A549 (cell line): ENCODE measurements around the gene NMRAL1. TPM values are rescaled to one million over a fixed set of nuclear protein-coding genes. Genes with fewer than 3 reads are reported as not detected.
A peak's percentile ranks its signal among the peaks of the same experiment; 100 is the strongest.

Source experiments
- ATAC-seq, 2 experiments: fragments of 200-7000 bp in 1 of 2; fragments of >200 bp in 1 of 2; cut with Nextera tagmentation in 1 of 2; cut with Tn5 transposase in 1 of 2; 3 replicates each; pipeline versions ENCODE4 v1.8.0 to v1.9.1; 2018 to 2020; ENCODE audit warnings: mild to moderate bottlenecking in 1 of 2, moderate library complexity in 1 of 2
- CTCF ChIA-PET: fragments of 300-600 bp; sonication (Branson Sonifier 250); formaldehyde crosslinking; extraction: SDS; loops from one replicate; lab custom pipeline; 2021; ENCODE audit warnings: antibody characterized with exemption, inconsistent platforms; lab: Yijun Ruan, JAX
- POLR2A ChIA-PET: fragments of 350-600 bp; formaldehyde crosslinking; extraction: SDS; loops from one replicate; lab custom pipeline; 2021; ENCODE audit warnings: antibody characterized with exemption, inconsistent platforms; lab: Yijun Ruan, JAX
- DNase-seq, 2 experiments: peaks; one replicate each; pipeline versions ENCODE4 v3.0.0 to v3.0.0-alpha.2; 2011 to 2016; ENCODE audit warnings: low read depth in 1 of 2, low spot score in 1 of 2
- FAIRE-seq: peaks from 2 replicates; lab custom pipeline; 2011; peaks lifted over from hg19 to GRCh38; lab: Jason Lieb, UNC
- H3K27ac ChIP-seq, 2 experiments: fragments of >200 bp; sonication (Bioruptor Twin); formaldehyde crosslinking; 3 replicates each; pipeline ENCODE4 v1.5.1; 2016 to 2017
- H3K4me1 ChIP-seq: fragments of >200 bp; sonication (Bioruptor Twin); formaldehyde crosslinking; 3 replicates; pipeline ENCODE4 v1.6.1; 2016
- H3K4me2 ChIP-seq: fragments of >200 bp; sonication (Bioruptor Twin); formaldehyde crosslinking; 3 replicates; pipeline ENCODE4 v1.6.1; 2016
- H3K4me3 ChIP-seq: fragments of >200 bp; sonication (Bioruptor Twin); formaldehyde crosslinking; 3 replicates; pipeline ENCODE4 v1.5.1; 2016
- H3K9me3 ChIP-seq: fragments of >200 bp; sonication (Bioruptor Twin); formaldehyde crosslinking; 3 replicates; pipeline ENCODE4 v1.6.1; 2016
- ATOH8 ChIP-seq: fragments of 250-450 bp; sonication (Bioruptor Pico); IDR thresholded peaks from 2 replicates; pipeline ENCODE4 v1.5.0; 2020; ENCODE audit warnings: low read depth, mild to moderate bottlenecking, moderate library complexity
- CBX8 ChIP-seq: fragments of 200-600 bp; sonication (generic); IDR thresholded peaks from 2 replicates; pipeline ENCODE4 v1.6.1; 2016
- CEBPB ChIP-seq, 2 experiments: fragments of >200 bp in 1 of 2; sonication (Bioruptor Twin) in 1 of 2; formaldehyde crosslinking in 1 of 2; IDR thresholded peaks; 2 replicates each; pipeline ENCODE4 v1.6.1; 2012 to 2016
- ELK1 ChIP-seq: fragments of 150-350 bp; IDR thresholded peaks from 2 replicates; pipeline ENCODE4 v1.6.1; 2014; ENCODE audit warnings: low read depth, mild to moderate bottlenecking, low read length
- ESRRA ChIP-seq: fragments of 150-350 bp; IDR thresholded peaks from 2 replicates; pipeline ENCODE4 v1.6.1; 2014; ENCODE audit warnings: mild to moderate bottlenecking, low read length, borderline replicate concordance
- FOSB ChIP-seq: fragments of 250-450 bp; sonication (Bioruptor Pico); IDR thresholded peaks from 2 replicates; pipeline ENCODE4 v1.5.0; 2020; ENCODE audit warnings: mild to moderate bottlenecking, moderate library complexity
- HDAC2 ChIP-seq: fragments of 200-600 bp; sonication (generic); IDR thresholded peaks from 2 replicates; pipeline ENCODE4 v1.6.1; 2016
- HMGXB4 ChIP-seq: fragments of 250-450 bp; sonication (Bioruptor Pico); IDR thresholded peaks from 2 replicates; pipeline ENCODE4 v1.5.0; 2021; ENCODE audit warnings: mild to moderate bottlenecking, moderate library complexity, borderline replicate concordance
- HOXB13 ChIP-seq: fragments of 250-450 bp; sonication (Bioruptor Pico); IDR thresholded peaks from 2 replicates; pipeline ENCODE4 v1.5.0; 2020; ENCODE audit warnings: low read depth, mild to moderate bottlenecking, moderate library complexity
- KDM1A ChIP-seq: fragments of 200-600 bp; sonication (generic); IDR thresholded peaks from 2 replicates; pipeline ENCODE4 v1.6.1; 2016; ENCODE audit warnings: low read depth, mild to moderate bottlenecking
- MAFK ChIP-seq: fragments of 450-650 bp; IDR thresholded peaks from 2 replicates; pipeline ENCODE4 v1.6.1; 2014; ENCODE audit not compliant: partially characterized antibody
- MAZ ChIP-seq: fragments of 150-350 bp; IDR thresholded peaks from 2 replicates; pipeline ENCODE4 v1.6.1; 2014; ENCODE audit warnings: antibody characterized with exemption, low read depth, low read length, borderline replicate concordance
- PBX3 ChIP-seq: IDR thresholded peaks from 2 replicates; pipeline ENCODE4 v1.6.1; 2012
- SMC3 ChIP-seq: fragments of >200 bp; sonication (Bioruptor Twin); formaldehyde crosslinking; IDR thresholded peaks from 3 replicates; pipeline ENCODE4 v1.6.1; 2018; ENCODE audit warnings: inconsistent platforms
- ZC3H11A ChIP-seq: fragments of 450-650 bp; IDR thresholded peaks from 2 replicates; pipeline ENCODE4 v1.6.1; 2014; ENCODE audit warnings: antibody characterized with exemption, mild to moderate bottlenecking
- ZSCAN20 ChIP-seq: fragments of 250-450 bp; sonication (Bioruptor Pico); IDR thresholded peaks from 2 replicates; pipeline ENCODE4 v1.8.0; 2022; ENCODE audit warnings: mild to moderate bottlenecking, moderate library complexity
- WGBS: methylation state at CpG from one replicate; pipeline ENCODE4 v1.1.6; 2017; ENCODE audit errors: missing lambda C conversion rate; 5-methylcytosine and 5-hydroxymethylcytosine counted together
- polyA plus RNA-seq, 4 experiments: library from polyadenylated mRNA; depleted of rRNA in 3 of 4; stranded (reverse); fragments of >200 nt; fragmentation: RNase III in 1 of 4; extraction: RNeasy Plus Mini Kit Qiagen cat#74134 plus additional on column Dnase treatment in 1 of 4; gene quantifications; 2 replicates in 3 of 4; 3 replicates in 1 of 4; pipeline ENCODE4 v1.2.3, GENCODE V29; 2011 to 2017
- TF ChIP-seq, protein P1 (sequence below): IDR thresholded peaks from 2 replicates; pipeline ENCODE4 v1.6.1; 2012; ENCODE audit warnings: low read depth, borderline replicate concordance

The NMRAL1 gene
- polyA plus RNA-seq, 2 of the 4 experiments (the other 2 are of a cell fraction) = 36.4 to 48.8 TPM

DNA sequence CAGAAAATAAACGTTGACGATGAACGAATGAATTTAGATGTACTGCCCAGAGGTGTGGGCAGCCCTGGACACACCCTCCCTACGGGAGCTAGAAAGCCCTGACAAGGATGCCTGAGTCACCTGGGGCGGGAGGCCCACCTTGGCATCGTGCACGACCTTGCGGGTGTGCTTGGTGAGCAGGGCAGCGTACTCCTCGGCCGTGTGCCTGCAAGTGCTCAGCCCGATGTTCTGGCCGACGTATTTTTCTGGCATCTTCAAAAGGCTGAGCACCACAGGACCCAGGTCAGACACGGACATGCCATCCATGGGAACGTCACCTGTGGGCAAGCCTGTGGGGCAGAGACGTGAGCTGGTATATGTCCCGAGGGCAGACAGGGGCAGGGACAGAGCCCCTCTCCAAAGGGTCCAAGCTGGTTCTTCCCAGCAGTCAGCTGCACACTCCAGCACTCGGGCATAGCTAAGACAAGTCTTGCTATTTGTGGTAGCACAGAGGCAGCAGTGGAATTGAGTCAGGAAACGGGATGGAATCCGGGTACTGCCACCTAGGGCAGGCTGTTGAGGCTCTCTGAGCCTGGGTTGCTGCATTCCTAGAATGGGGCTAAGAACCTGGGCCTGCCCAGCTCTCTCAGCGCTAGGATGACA lies 10.8 kb downstream of the NMRAL1 start:
- no peak for TF ChIP-seq ESRRA
- TF ChIP-seq, protein P1, sequence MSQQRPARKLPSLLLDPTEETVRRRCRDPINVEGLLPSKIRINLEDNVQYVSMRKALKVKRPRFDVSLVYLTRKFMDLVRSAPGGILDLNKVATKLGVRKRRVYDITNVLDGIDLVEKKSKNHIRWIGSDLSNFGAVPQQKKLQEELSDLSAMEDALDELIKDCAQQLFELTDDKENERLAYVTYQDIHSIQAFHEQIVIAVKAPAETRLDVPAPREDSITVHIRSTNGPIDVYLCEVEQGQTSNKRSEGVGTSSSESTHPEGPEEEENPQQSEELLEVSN = no peak
- CTCF ChIA-PET = interaction anchor here (1.2 to 1.8 kb wide), 2 partner anchors 9 to 13 kb away, joined by 3 to 8 read pairs; no protein-coding TSS in a partner anchor
- no peak for DNase-seq
- no peak overlapping the region for H3K4me3 ChIP-seq
- H3K27ac ChIP-seq = peak overlapping the region in 1 of 2 experiments; percentile 41; a peak in 2 of 6 replicates
- H3K9me3 ChIP-seq = no peaks in the 10 kb centered on the region
- no peak for FAIRE-seq
- H3K4me1 ChIP-seq = peaks cover 12% of the 10 kb centered on the region; the same call in 1 of the 3 replicates
- POLR2A ChIA-PET = interaction anchor here (0.5 kb wide), 1 partner anchor 25 kb away, joined by 4 read pairs; no protein-coding TSS in a partner anchor
- 84% methylated on average over 22 of the region's 22 CpGs for WGBS
- H3K4me2 ChIP-seq = 0 out of 3 replicates have a peak overlapping the region, but pooled peaks have one; percentile 3
- peak; percentile 6 to 23; a peak in 3 of 6 replicates for ATAC-seq

GRCh38 chr16:4461250-4462085 lies 13.0 kb downstream of the NMRAL1 start:
- TF ChIP-seq PBX3 (no peak), ZC3H11A (no peak)
- TF ChIP-seq, all 56 proteins: peak for 0
- ATAC-seq = peak; percentile 39 to 60; a peak in 5 of 6 replicates
- no peak overlapping the region for H3K4me2 ChIP-seq
- peak in 1 of 2 experiments; percentile 31 for DNase-seq
- H3K4me3 ChIP-seq = no peak overlapping the region
- H3K4me1 ChIP-seq = peaks cover 12% of the 10 kb centered on the region; the same call in 1 of the 3 replicates
- FAIRE-seq = no peak
- no peak overlapping the region for H3K27ac ChIP-seq
- H3K9me3 ChIP-seq = no peaks in the 10 kb centered on the region
- ChIA-PET POLR2A (interaction anchor here (1.2 kb wide), 1 partner anchor 15 kb away, joined by 4 read pairs; the partner anchor contains the start of gene HMOX2), CTCF (interaction anchor here (0.6 to 2.7 kb wide), 4 partner anchors 9 to 223 kb away, joined by 3 to 7 read pairs (median 4); no protein-coding TSS in a partner anchor)
- WGBS = 85% methylated on average over 24 of the region's 27 CpGs

- Histone ChIP-seq H3K4me2 (no peak overlapping the region), H3K9me3 (no peaks in the 10 kb centered on the region), H3K4me3 (no peak overlapping the region), H3K27ac (no peak overlapping the region), H3K4me1 (peaks cover 12% of the 10 kb centered on the region; the same call in 1 of the 3 replicates)
- 87% methylated on average over 5 of the region's 5 CpGs for WGBS
- DNase-seq (no peak), ATAC-seq (peak in 1 of 2 experiments; percentile 17; a peak in 2 of 6 replicates), FAIRE-seq (no peak)
- ChIA-PET CTCF (interaction anchor here (0.6 to 2.7 kb wide), 3 partner anchors 9 to 222 kb away, joined by 3 to 7 read pairs (median 3); no protein-coding TSS in a partner anchor), POLR2A (interaction anchor here (1.2 kb wide), 1 partner anchor 16 kb away, joined by 4 read pairs; the partner anchor contains the start of gene HMOX2)
- TF ChIP-seq MAZ (no peak), KDM1A (no peak), HDAC2 (no peak), ELK1 (no peak), CBX8 (no peak), PBX3 (no peak), HOXB13 (CRISPR knock-in tag) (no peak), SMC3 (no peak), ZSCAN20 (CRISPR knock-in tag) (no peak), MAFK (no peak), HMGXB4 (CRISPR knock-in tag) (no peak), CEBPB (IDR thresholded peaks at IDR 0.05) (no peak), FOSB (no peak), ATOH8 (no peak)
These were observed 13.5 kb downstream of the NMRAL1 start for GRCh38 chr16:4460936-4461249.
